Activated CD8-positive, alpha-beta memory T cell treated with anti-CD3 and anti-CD28 coated beads, Interleukin-2, amount 50 U/mL, for 1 hour (primary cell): Measurements from ENCODE around the gene CHAT.

Experiments
- DNase-seq: peaks from one replicate; pipeline ENCODE4 v3.0.0-alpha.2; 2020; ENCODE audit errors: extremely low read depth

The CHAT gene

GRCh38 chr10:49631975-49632374 is 18.1 kb downstream of the CHAT start:
- DNase-seq: no peak

GRCh38 chr10:49632406-49633317 is 18.8 kb downstream of the CHAT start:
- DNase-seq: no peak

GRCh38 chr10:49633327-49634068 is 19.7 kb downstream of the CHAT start:
- no peak for DNase-seq

GRCh38 chr10:49634069-49634660 is 20.3 kb downstream of the CHAT start:
- DNase-seq: no peak

- no peak for DNase-seq
These were observed 28.5 kb downstream of the CHAT start for GRCh38 chr10:49642311-49642710.

GRCh38 chr10:49643241-49644034 is 29.6 kb downstream of the CHAT start:
- no peak for DNase-seq

GRCh38 chr10:49644035-49644646 is 30.3 kb downstream of the CHAT start:
- DNase-seq: no peak

GRCh38 chr10:49645417-49645816 is 31.6 kb downstream of the CHAT start:
- no peak for DNase-seq

- DNase-seq: no peak
These were observed 32.3 kb downstream of the CHAT start for GRCh38 chr10:49645871-49646870.

- DNase-seq: no peak
These were observed 33.7 kb downstream of the CHAT start for GRCh38 chr10:49647554-49647953.

- DNase-seq: no peak
These were observed 34.4 kb downstream of the CHAT start for GRCh38 chr10:49647985-49648795.

- DNase-seq: no peak
These were observed 35.5 kb downstream of the CHAT start for GRCh38 chr10:49649294-49649693.

GRCh38 chr10:49649936-49650723 is 36.3 kb downstream of the CHAT start:
- no peak for DNase-seq

GRCh38 chr10:49650724-49651034 is 36.8 kb downstream of the CHAT start:
- no peak for DNase-seq

GRCh38 chr10:49651039-49651835 is 37.4 kb downstream of the CHAT start:
- no peak for DNase-seq

- DNase-seq: no peak
These were observed 38.1 kb downstream of the CHAT start for GRCh38 chr10:49651917-49652316.

GRCh38 chr10:49652421-49653272 is 38.8 kb downstream of the CHAT start:
- no peak for DNase-seq
